SK-N-SH treated with all-trans-retinoic acid at 6 μM for 48 hours (cell line): ENCODE data around the gene SARS1.

ENCODE experiments used
- ATAC-seq: fragments of 200-7000 bp; cut with Tn5 transposase; 3 replicates; pipeline ENCODE4 v1.9.1; 2020; ENCODE audit warnings: mild to moderate bottlenecking, moderate library complexity
- ARNTL ChIP-seq: fragments of 450-650 bp; formaldehyde crosslinking; IDR thresholded peaks from 2 replicates; pipeline ENCODE4 v1.5.0; 2020; ENCODE audit warnings: low read depth, mild to moderate bottlenecking, moderate library complexity, borderline replicate concordance
- BACH2 ChIP-seq: fragments of 250-450 bp; sonication (Bioruptor Pico); IDR thresholded peaks from 2 replicates; pipeline ENCODE4 v1.9.0; 2021; ENCODE audit warnings: mild to moderate bottlenecking, borderline replicate concordance
- CSDC2 ChIP-seq: fragments of 250-450 bp; sonication (Bioruptor Pico); IDR thresholded peaks from 2 replicates; pipeline ENCODE4 v1.5.0; 2020; ENCODE audit warnings: mild to moderate bottlenecking, moderate library complexity
- CSRNP3 ChIP-seq: fragments of 250-450 bp; sonication (Bioruptor Pico); IDR thresholded peaks from 2 replicates; pipeline ENCODE4 v1.5.1; 2021; ENCODE audit warnings: mild to moderate bottlenecking, moderate library complexity
- ESRRG ChIP-seq: fragments of 250-450 bp; sonication (Bioruptor Pico); IDR thresholded peaks from 2 replicates; pipeline ENCODE4 v1.6.1; 2021; ENCODE audit warnings: mild to moderate bottlenecking
- GLIS3 ChIP-seq: fragments of 250-450 bp; sonication (Bioruptor Pico); IDR thresholded peaks from 2 replicates; pipeline ENCODE4 v1.5.0; 2020; ENCODE audit warnings: mild to moderate bottlenecking, moderate library complexity
- ISL1 ChIP-seq: fragments of 250-450 bp; sonication (Bioruptor Pico); IDR thresholded peaks from 2 replicates; pipeline ENCODE4 v2.1.2; 2022; ENCODE audit warnings: mild to moderate bottlenecking, moderate library complexity
- OSR1 ChIP-seq: fragments of 250-450 bp; sonication (Bioruptor Pico); IDR thresholded peaks from 2 replicates; pipeline ENCODE4 v1.8.0; 2022; ENCODE audit warnings: moderate library complexity, mild to moderate bottlenecking, inconsistent platforms
- PATZ1 ChIP-seq: fragments of 250-450 bp; sonication (Bioruptor Pico); IDR thresholded peaks from 2 replicates; pipeline ENCODE4 v1.8.0; 2020; ENCODE audit warnings: mild to moderate bottlenecking, moderate library complexity, borderline replicate concordance
- POU6F1 ChIP-seq: fragments of 250-450 bp; sonication (Bioruptor Pico); IDR thresholded peaks from 2 replicates; pipeline ENCODE4 v1.8.0; 2021; ENCODE audit warnings: low read depth, mild to moderate bottlenecking, moderate library complexity, borderline replicate concordance
- PPARA ChIP-seq: fragments of 250-450 bp; sonication (Bioruptor Pico); IDR thresholded peaks from 2 replicates; pipeline ENCODE4 v1.5.0; 2020; ENCODE audit warnings: mild to moderate bottlenecking, borderline replicate concordance
- RARB ChIP-seq: fragments of 250-450 bp; sonication (Bioruptor Pico); IDR thresholded peaks from 2 replicates; pipeline ENCODE4 v1.8.0; 2021; ENCODE audit warnings: mild to moderate bottlenecking, moderate library complexity
- SNAI2 ChIP-seq: fragments of 250-450 bp; sonication (Bioruptor Pico); IDR thresholded peaks from 2 replicates; pipeline ENCODE4 v1.5.0; 2020; ENCODE audit warnings: mild to moderate bottlenecking, moderate library complexity
- TCF4 ChIP-seq: fragments of 250-450 bp; sonication (Bioruptor Pico); IDR thresholded peaks from 2 replicates; pipeline ENCODE4 v1.8.0; 2021; ENCODE audit warnings: mild to moderate bottlenecking, moderate library complexity, borderline replicate concordance
- TOX ChIP-seq: fragments of 250-450 bp; sonication (Bioruptor Pico); IDR thresholded peaks from 2 replicates; pipeline ENCODE4 v1.8.0; 2021; ENCODE audit warnings: mild to moderate bottlenecking, moderate library complexity, borderline replicate concordance
- TSHZ2 ChIP-seq: fragments of 250-450 bp; sonication (Bioruptor Pico); IDR thresholded peaks from 2 replicates; pipeline ENCODE4 v1.5.0; 2020; ENCODE audit warnings: mild to moderate bottlenecking, moderate library complexity
- ZC3H10 ChIP-seq: fragments of 250-450 bp; sonication (Bioruptor Pico); IDR thresholded peaks from 2 replicates; pipeline ENCODE4 v1.5.1; 2021; ENCODE audit warnings: mild to moderate bottlenecking, moderate library complexity
- ZFP3 ChIP-seq: fragments of 250-450 bp; sonication (Bioruptor Pico); IDR thresholded peaks from 2 replicates; pipeline ENCODE4 v1.5.0; 2020; ENCODE audit warnings: mild to moderate bottlenecking, moderate library complexity
- ZFP30 ChIP-seq: fragments of 450-650 bp; formaldehyde crosslinking; IDR thresholded peaks from 2 replicates; pipeline ENCODE4 v1.5.0; 2022; ENCODE audit warnings: mild to moderate bottlenecking, moderate library complexity
- ZNF565 ChIP-seq: fragments of 450-650 bp; formaldehyde crosslinking; conservative IDR thresholded peaks from 2 replicates; pipeline ENCODE4 v1.5.0; 2020; ENCODE audit warnings: low read depth, mild to moderate bottlenecking, moderate library complexity
- ZNF70 ChIP-seq: fragments of 450-650 bp; formaldehyde crosslinking; IDR thresholded peaks from 2 replicates; pipeline ENCODE4 v1.5.0; 2020; ENCODE audit warnings: mild to moderate bottlenecking, moderate library complexity
- ZNF8 ChIP-seq: fragments of 450-650 bp; formaldehyde crosslinking; IDR thresholded peaks from 2 replicates; pipeline ENCODE4 v1.5.0; 2020; ENCODE audit warnings: mild to moderate bottlenecking, moderate library complexity

SARS1 gene

GRCh38 chr1:109246141-109246551 is 32.4 kb downstream of the SARS1 start:
- TF ChIP-seq BACH2 (CRISPR knock-in tag) = no peak
- no peak for TF ChIP-seq TCF4 (CRISPR knock-in tag)
- TF ChIP-seq ESRRG (CRISPR knock-in tag) = no peak
- TF ChIP-seq ZNF565 = no peak
- TF ChIP-seq GLIS3 = no peak
- TF ChIP-seq ZFP3 (CRISPR knock-in tag) = no peak
- no peak for TF ChIP-seq ARNTL (CRISPR knock-in tag)
- no peak for TF ChIP-seq PATZ1
- TF ChIP-seq TSHZ2 = no peak
- no peak for TF ChIP-seq ZNF8 (CRISPR knock-in tag)
- no peak for TF ChIP-seq CSRNP3 (CRISPR knock-in tag)
- TF ChIP-seq ZFP30 (CRISPR knock-in tag) = no peak
- no peak for TF ChIP-seq PPARA (CRISPR knock-in tag)
- no peak for TF ChIP-seq RARB
- no peak for TF ChIP-seq ZC3H10 (CRISPR knock-in tag)
- ATAC-seq = no peak

- ATAC-seq = no peak
- TF ChIP-seq ZFP3 (CRISPR knock-in tag) (no peak), ISL1 (no peak), ZNF565 (no peak), OSR1 (CRISPR knock-in tag) (no peak), POU6F1 (CRISPR knock-in tag) (no peak), RARB (no peak), SNAI2 (no peak), PATZ1 (no peak), TOX (CRISPR knock-in tag) (no peak), ESRRG (CRISPR knock-in tag) (no peak), ZNF70 (CRISPR knock-in tag) (no peak), TCF4 (CRISPR knock-in tag) (no peak), TSHZ2 (no peak), ZFP30 (CRISPR knock-in tag) (no peak), PPARA (CRISPR knock-in tag) (no peak), ARNTL (CRISPR knock-in tag) (no peak), CSDC2 (no peak), GLIS3 (no peak)
These were observed 34.0 kb downstream of the SARS1 start for GRCh38 chr1:109247401-109248365.
